PC-3 (cell line): Measurements from ENCODE around the gene AKAP8L. TPM values are rescaled to one million over a fixed set of nuclear protein-coding genes. Genes with fewer than 3 reads are reported as not detected.

Experiments used
- ATAC-seq: fragments of 200-7000 bp; cut with Tn5 transposase; 2 replicates; pipeline ENCODE4 v1.9.1; 2020; ENCODE audit warnings: mild to moderate bottlenecking, moderate library complexity
- BruUV-seq: library from RNA; stranded (reverse); fragments of 400-500 nt; replicated peaks from 2 replicates; lab custom pipeline; 2021; lab: Mats Ljungman, UMichigan
- CTCF ChIA-PET: fragments of 300-600 bp; sonication (Branson Sonifier 250); formaldehyde crosslinking; loops from one replicate; lab custom pipeline; 2022; ENCODE audit warnings: antibody characterized with exemption; lab: Charles Lee
- POLR2A ChIA-PET: fragments of 300-600 bp; sonication (Branson Sonifier 250); formaldehyde crosslinking; loops from one replicate; lab custom pipeline; 2022; ENCODE audit warnings: antibody characterized with exemption; ENCODE audit not compliant: unreplicated experiment; lab: Charles Lee
- DNase-seq: peaks from one replicate; pipeline ENCODE4 v3.0.0-alpha.2; 2015
- H2AFZ ChIP-seq: fragments of 300-600 bp; sonication (generic); 2 replicates; pipeline ENCODE4 v1.6.0; 2016; ENCODE audit warnings: antibody characterized with exemption, low read length
- H3F3A ChIP-seq: fragments of 300-600 bp; sonication (generic); one replicate; pipeline ENCODE4 v1.6.0; 2017; ENCODE audit warnings: antibody characterized with exemption, low read length, control low read depth, mild to moderate bottlenecking; ENCODE audit not compliant: unreplicated experiment
- H3K27ac ChIP-seq: fragments of 300-600 bp; sonication (generic); 2 replicates; pipeline ENCODE4 v1.5.1; 2016; ENCODE audit warnings: mild to moderate bottlenecking, low read length
- H3K27me3 ChIP-seq: fragments of 300-600 bp; sonication (generic); 2 replicates; pipeline ENCODE4 v1.6.1; 2016; ENCODE audit warnings: low read length, mixed read lengths
- H3K36me3 ChIP-seq: fragments of 300-600 bp; sonication (generic); 2 replicates; pipeline ENCODE4 v1.6.1; 2016; ENCODE audit warnings: low read depth, mixed run types, low read length, mixed read lengths
- H3K4me1 ChIP-seq: fragments of 300-600 bp; sonication (generic); 2 replicates; pipeline ENCODE4 v1.5.1; 2016; ENCODE audit warnings: low read length; ENCODE audit not compliant: insufficient read depth
- H3K4me2 ChIP-seq: fragments of 300-600 bp; sonication (generic); 2 replicates; pipeline ENCODE4 v1.6.0; 2016; ENCODE audit warnings: low read length
- H3K4me3 ChIP-seq: fragments of 300-600 bp; sonication (generic); 2 replicates; pipeline ENCODE4 v1.5.1; 2016; ENCODE audit warnings: mild to moderate bottlenecking, low read length, mixed read lengths
- H3K79me2 ChIP-seq: fragments of 300-600 bp; sonication (generic); 2 replicates; pipeline ENCODE4 v1.6.1; 2017; ENCODE audit warnings: low read length, mixed read lengths
- H3K9ac ChIP-seq: fragments of 300-600 bp; sonication (generic); 2 replicates; pipeline ENCODE4 v1.6.0; 2016; ENCODE audit warnings: mild to moderate bottlenecking, low read length
- H3K9me2 ChIP-seq: fragments of 300-600 bp; sonication (generic); replicated peaks from 2 replicates; pipeline ENCODE4 v1.6.1; 2016; ENCODE audit warnings: mixed run types, low read length, mixed read lengths
- H3K9me3 ChIP-seq: fragments of 300-600 bp; sonication (generic); 2 replicates; pipeline ENCODE4 v1.6.1; 2016; ENCODE audit warnings: low read length, mixed read lengths
- H4K20me1 ChIP-seq: fragments of 300-600 bp; sonication (generic); 2 replicates; pipeline ENCODE4 v1.6.1; 2016; ENCODE audit warnings: low read length, mixed read lengths
- EZH2 ChIP-seq: fragments of 300-600 bp; sonication (generic); IDR thresholded peaks from one replicate; pipeline ENCODE4 v1.6.1; 2017; ENCODE audit warnings: antibody characterized with exemption, mild to moderate bottlenecking, low read length; ENCODE audit not compliant: unreplicated experiment
- EZH2phosphoT487 ChIP-seq: fragments of 300-600 bp; sonication (generic); IDR thresholded peaks from 2 replicates; pipeline ENCODE4 v1.6.1; 2018; ENCODE audit warnings: mild to moderate bottlenecking, antibody characterized with exemption, low read length, borderline replicate concordance
- intact Hi-C: fragments of 100-400 bp; cut with micrococcal nuclease; formaldehyde crosslinking; loops from 2 replicates; pipeline ENCODE4 v1.9.0; 2023
- total RNA-seq: library from RNA; depleted of rRNA; stranded (reverse); fragments of >200 nt; gene quantifications from 2 replicates; pipeline ENCODE4 v1.2.3, GENCODE V29; 2014
- TF ChIP-seq, protein P1 (sequence below): fragments of 300-600 bp; sonication (generic); conservative IDR thresholded peaks from 2 replicates; pipeline ENCODE4 v1.5.1; 2017; ENCODE audit warnings: antibody characterized with exemption, low read depth, mild to moderate bottlenecking, low read length

Gene AKAP8L
- total RNA-seq, 1 experiment from 2014 or later, result 97.9 TPM

DNA sequence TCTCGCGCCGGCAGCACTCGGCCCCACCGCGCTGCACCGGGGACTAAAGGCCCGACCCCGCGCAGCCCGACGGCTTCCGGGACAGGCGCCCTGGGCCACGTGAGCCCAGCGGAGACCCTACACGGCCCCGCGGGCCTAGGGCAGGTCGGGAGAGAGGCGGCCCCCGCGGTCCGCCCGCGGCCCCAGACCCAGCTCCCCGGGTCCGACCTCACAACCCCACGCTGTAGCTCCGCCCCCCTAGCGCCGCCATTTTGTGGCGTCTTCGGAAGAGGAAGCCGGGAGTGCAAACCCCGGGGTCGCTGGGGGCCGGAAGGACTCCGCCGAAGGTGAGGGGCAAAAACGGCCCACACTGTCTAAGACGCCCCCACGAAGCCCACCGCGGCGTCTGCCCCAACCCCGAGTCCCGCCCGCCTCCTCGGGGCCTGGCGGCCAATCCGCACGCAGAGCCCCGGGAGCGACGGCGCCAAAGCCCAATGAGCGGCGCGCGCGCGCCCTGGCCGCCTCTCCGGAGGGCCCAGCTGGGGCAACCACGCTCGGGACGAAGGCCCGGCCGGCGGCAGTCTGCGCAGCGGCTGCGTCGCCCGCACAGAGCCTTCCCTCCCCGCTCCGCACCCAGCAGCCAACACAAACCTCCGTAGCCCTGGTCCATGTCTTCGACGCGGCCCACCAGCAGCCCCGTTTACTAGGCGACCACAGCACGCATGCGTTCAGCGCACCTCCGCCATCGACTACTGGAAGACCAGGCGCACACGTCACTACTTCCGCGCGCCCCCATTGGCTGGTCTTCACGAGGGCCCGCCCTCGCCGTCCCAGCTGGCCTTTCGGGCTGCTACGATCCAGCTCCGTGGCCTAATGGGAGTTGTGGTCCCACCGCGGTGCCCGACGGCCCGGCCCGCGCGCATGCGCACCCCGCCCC, 39.4 kb downstream of the AKAP8L start, which contains the start of gene AKAP8:
Gene AKAP8 (minus strand): TSS at position 705 of the 916 bp plus-strand sequence. CDS start 56 bp downstream, at position 649.
- intact Hi-C loops, result loop anchor here (1.0 kb wide), 1 partner anchor 40 kb away; no protein-coding TSS in a partner anchor
- peaks cover 10% of the 10 kb centered on the region for H3F3A ChIP-seq
- ChIA-PET POLR2A (interaction anchor here (0.5 to 2.7 kb wide), 10 partner anchors 21 to 631 kb away, joined by 3 to 23 read pairs (median 4); partner anchors contain the start of gene AKAP8L), CTCF (interaction anchor here (0.6 to 1.6 kb wide), 2 partner anchors 176 to 196 kb away, joined by 3 to 13 read pairs; no protein-coding TSS in a partner anchor)
- H2AFZ ChIP-seq, result peak within 1 kb of the TSS; percentile 84
- H3K27ac ChIP-seq, result peak within 1 kb of the TSS; percentile 85
- H3K36me3 ChIP-seq, result peaks cover 6% of the 10 kb centered on the region; the same call in 1 of the 2 replicates
- H3K9me2 ChIP-seq, result no peaks in the 10 kb centered on the region
- no peaks in the 10 kb centered on the region for H3K9me3 ChIP-seq
- peak within 1 kb of the TSS; percentile 88 for H3K4me3 ChIP-seq
- H3K4me1 ChIP-seq, result peaks cover 21% of the 10 kb centered on the region
- ATAC-seq (peak; percentile 87), DNase-seq (peak; percentile 99)
- H3K4me2 ChIP-seq, result peak within 1 kb of the TSS; percentile 86
- peaks cover 33% of the 10 kb centered on the region for H4K20me1 ChIP-seq
- TF ChIP-seq EZH2 (no peak), EZH2phosphoT487 (no peak)
- TF ChIP-seq, protein P1, sequence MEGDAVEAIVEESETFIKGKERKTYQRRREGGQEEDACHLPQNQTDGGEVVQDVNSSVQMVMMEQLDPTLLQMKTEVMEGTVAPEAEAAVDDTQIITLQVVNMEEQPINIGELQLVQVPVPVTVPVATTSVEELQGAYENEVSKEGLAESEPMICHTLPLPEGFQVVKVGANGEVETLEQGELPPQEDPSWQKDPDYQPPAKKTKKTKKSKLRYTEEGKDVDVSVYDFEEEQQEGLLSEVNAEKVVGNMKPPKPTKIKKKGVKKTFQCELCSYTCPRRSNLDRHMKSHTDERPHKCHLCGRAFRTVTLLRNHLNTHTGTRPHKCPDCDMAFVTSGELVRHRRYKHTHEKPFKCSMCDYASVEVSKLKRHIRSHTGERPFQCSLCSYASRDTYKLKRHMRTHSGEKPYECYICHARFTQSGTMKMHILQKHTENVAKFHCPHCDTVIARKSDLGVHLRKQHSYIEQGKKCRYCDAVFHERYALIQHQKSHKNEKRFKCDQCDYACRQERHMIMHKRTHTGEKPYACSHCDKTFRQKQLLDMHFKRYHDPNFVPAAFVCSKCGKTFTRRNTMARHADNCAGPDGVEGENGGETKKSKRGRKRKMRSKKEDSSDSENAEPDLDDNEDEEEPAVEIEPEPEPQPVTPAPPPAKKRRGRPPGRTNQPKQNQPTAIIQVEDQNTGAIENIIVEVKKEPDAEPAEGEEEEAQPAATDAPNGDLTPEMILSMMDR, result no peak
- H3K9ac ChIP-seq, result peak within 1 kb of the TSS; percentile 92
- BruUV-seq, result no TSS peak
- peaks cover 51% of the 10 kb centered on the region for H3K79me2 ChIP-seq
- H3K27me3 ChIP-seq, result no peaks in the 10 kb centered on the region

DNA sequence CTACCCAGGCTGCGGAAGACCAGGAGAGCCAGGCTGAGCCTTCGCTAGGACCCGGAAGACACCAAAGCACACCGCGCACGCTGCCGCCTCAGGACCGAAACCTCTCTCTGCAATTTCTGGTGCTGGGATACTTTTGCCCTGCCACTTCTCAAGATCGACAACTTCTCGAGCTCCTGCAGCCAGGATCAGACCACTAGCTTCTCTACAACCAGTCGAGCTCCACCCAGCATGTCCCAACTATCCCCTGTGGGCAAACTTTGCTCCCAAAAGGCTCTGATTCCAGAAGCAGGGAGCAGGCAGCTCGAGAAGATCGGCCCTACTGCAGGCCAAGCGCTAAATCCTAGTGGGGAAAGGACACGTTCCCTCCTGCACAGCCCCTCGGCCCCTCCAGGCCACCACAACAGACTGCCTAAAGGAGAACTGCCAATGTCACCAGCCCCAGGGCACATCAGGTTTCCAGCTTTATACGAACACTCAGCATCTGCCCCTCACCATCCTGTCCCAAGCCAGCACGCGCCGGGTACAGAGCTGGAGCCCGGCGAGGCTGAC, 40.2 kb downstream of the AKAP8L start:
- Histone ChIP-seq H3K9ac (peak overlapping the region; percentile 89), H3K9me3 (no peaks in the 10 kb centered on the region), H3K27ac (peak overlapping the region; percentile 70), H4K20me1 (peaks cover 33% of the 10 kb centered on the region), H3K4me3 (peak overlapping the region; percentile 88), H3K36me3 (peaks cover 13% of the 10 kb centered on the region; the same call in 1 of the 2 replicates), H3K4me2 (peak overlapping the region; percentile 86), H3K79me2 (peaks cover 58% of the 10 kb centered on the region), H3K27me3 (no peaks in the 10 kb centered on the region), H3F3A (peaks cover 10% of the 10 kb centered on the region), H3K9me2 (no peaks in the 10 kb centered on the region), H2AFZ (peak overlapping the region; percentile 84), H3K4me1 (peaks cover 21% of the 10 kb centered on the region)
- peak; percentile 5; the same call in 1 of the 2 replicates for ATAC-seq
- intact Hi-C loops, result loop anchor here (1.0 kb wide), 1 partner anchor 41 kb away; no protein-coding TSS in a partner anchor
- BruUV-seq, result TSS peak; percentile 59
- TF ChIP-seq EZH2phosphoT487, result no peak
- TF ChIP-seq, protein P1, result no peak
- TF ChIP-seq EZH2, result no peak
- POLR2A ChIA-PET, result interaction anchor here (0.5 to 2.7 kb wide), 4 partner anchors 40 to 1958 kb away, joined by 3 to 24 read pairs (median 14); partner anchors contain the start of gene AKAP8L
- CTCF ChIA-PET, result no interaction called here
- peak; percentile 43 for DNase-seq
